ENCODE data around the gene ARMH3.
"Not testable (repeated sequence)": the region's sequence is repeated elsewhere in the genome, so short reads cannot be mapped to it uniquely, and the experiment has no call there.

ARMH3 gene

GRCh38 chr10:102054881-102055646 is 909 bp downstream of the ARMH3 start:
- DNase-seq (ENCODE audit: extremely low read depth in 1 of 2, low read depth in 1 of 2): not testable (repeated sequence)

DNA sequence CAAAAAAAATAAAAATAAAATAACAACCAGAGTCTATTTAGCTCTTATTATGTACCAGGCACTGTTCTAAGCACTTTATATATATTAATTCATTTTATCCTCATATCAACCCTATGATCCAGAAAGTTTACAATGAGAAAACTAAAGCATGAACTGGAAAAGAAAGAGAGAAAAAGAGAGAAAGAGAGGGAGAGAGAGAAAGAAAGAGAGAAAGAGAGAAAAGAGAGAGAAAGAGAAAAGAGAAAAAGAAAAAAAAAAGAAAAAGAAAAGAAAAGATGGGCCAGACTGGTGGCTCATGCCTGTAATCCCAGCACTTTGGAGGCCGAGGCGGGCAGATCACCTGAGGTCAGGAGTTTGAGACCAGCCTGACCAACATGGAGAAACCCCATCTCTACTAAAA is 9.9 kb downstream of the ARMH3 start:
- no peak for DNase-seq (ENCODE audit: extremely low read depth in 1 of 2, low read depth in 1 of 2)

GRCh38 chr10:102045292-102045691 is 10.7 kb downstream of the ARMH3 start:
- DNase-seq (ENCODE audit: extremely low read depth in 1 of 2, low read depth in 1 of 2): no peak

- no peak for DNase-seq (ENCODE audit: extremely low read depth in 1 of 2, low read depth in 1 of 2)
Measured at GRCh38 chr10:102040305-102041050, 15.5 kb downstream of the ARMH3 start.

- DNase-seq (ENCODE audit: extremely low read depth in 1 of 2, low read depth in 1 of 2): no peak
Measured at GRCh38 chr10:102038410-102038809, 17.6 kb downstream of the ARMH3 start.

GRCh38 chr10:102035807-102036206 is 20.2 kb downstream of the ARMH3 start:
- not testable (repeated sequence) for DNase-seq (ENCODE audit: extremely low read depth in 1 of 2, low read depth in 1 of 2)

DNA sequence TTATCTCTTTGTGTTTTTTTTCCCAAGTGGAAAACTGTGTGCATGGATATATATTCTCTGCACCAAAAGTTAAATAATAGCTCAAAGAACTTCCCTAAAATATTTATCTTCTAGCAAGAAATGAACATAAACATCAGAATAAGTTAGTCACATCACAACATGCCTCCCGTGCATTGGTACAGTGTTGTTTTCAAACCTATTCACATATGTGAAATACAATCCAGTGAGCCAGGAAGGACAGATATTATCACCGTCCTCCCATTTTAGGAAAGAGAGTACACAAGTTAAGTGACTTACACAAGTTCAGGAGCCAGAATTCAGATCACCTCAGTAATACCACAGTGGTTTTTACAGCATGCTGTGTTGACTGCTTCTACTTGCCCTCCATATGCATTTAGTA is 22.2 kb downstream of the ARMH3 start:
- DNase-seq (ENCODE audit: extremely low read depth in 1 of 2, low read depth in 1 of 2): no peak

DNA sequence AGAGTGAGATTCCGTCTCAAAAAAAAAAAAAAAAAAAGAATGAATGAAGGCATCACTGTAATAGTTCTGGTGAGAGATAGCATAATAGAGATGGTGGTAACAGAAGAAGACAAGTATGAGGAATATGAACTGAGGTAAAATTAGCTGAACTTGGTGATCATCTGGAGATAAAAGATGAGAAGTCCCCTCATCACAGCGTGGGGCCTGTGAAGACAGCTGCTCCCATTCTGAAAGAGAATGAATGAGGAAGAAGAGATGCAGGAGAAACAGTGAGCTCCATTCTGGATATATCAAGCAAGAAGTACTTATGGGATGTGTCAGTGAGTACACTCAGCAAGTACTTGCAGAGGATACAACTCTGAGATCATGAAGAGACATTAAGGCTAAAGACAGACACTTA is 28.7 kb downstream of the ARMH3 start:
- DNase-seq (ENCODE audit: extremely low read depth in 1 of 2, low read depth in 1 of 2): no peak

DNA sequence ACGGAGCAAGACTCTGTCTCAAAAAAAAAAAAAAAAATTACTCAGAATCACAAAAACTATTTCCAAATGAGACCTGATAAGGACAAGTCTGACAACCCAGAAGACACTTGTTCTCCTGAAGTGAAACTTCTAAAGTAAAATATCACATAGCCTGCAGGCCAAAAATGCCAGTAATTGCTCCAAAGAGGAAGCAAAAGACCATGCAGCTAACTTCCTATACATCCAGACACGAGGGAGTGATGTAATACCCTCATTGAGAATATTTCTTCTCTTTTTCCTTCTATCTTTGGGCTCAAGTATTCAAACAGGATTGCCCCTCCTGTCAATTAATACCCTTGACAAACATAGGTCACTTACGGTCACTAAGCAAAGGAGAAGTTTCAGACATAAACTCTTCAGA is 31.2 kb downstream of the ARMH3 start:
- no peak for DNase-seq (ENCODE audit: extremely low read depth in 1 of 2, low read depth in 1 of 2)

DNA sequence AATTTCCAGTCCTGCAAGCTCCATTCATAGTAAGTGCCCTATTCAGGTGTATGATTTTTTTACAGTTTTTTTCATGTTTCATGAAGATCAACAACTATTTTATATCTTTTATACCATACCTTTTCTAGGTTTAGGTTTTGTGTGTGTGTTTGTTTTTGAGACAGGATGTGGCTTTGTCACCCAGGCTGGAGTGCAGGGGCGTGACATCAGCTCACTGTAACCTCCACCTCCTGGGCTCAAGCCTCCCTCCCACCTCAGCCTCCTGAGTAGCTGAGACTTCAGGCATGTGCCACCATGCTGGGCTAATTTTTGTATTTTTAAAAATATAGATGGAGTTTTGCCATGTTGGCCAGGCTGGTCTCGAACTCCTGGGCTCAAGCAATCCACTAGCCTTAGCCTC is 35.0 kb downstream of the ARMH3 start:
- no peak for DNase-seq (ENCODE audit: extremely low read depth in 1 of 2, low read depth in 1 of 2)

DNA sequence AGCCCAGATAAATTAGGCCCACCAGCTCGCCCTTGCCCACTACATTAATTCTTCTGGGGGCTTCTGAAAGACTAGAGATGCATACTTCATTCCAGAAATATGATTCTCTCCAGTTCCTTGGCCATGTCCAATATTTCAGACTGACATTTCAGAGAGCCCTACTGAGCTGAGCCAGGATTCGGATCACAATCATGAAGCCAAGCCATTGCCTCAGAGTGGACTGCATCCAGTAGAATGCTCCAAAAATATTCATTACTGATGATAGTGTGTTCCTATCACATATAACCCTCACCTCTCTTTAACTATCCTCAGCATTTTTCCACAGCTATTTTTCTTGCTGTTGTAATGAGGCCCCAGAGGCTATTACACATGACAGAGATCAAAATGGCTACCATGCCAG is 38.7 kb downstream of the ARMH3 start:
- no peak for DNase-seq (ENCODE audit: extremely low read depth in 1 of 2, low read depth in 1 of 2)

DNA sequence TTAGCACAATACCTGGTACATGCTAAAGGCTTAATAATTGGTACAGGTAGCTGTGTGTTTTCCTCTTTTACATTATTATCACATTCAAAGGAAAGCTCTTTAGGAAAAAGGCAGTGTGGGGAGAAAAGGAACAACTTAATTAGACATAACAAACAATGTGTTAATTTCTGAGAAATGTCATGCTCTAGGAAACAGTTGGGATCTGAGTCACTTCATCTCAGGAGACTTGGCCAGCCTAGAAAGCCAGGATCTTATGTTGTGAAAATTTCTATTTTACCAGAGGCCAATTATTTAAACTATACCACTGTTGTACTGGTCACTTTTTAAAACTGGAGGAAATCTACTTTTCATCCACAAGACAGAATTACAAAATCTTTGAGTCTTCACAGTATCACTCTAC is 39.6 kb downstream of the ARMH3 start:
- no peak for DNase-seq (ENCODE audit: extremely low read depth in 1 of 2, low read depth in 1 of 2)

DNA sequence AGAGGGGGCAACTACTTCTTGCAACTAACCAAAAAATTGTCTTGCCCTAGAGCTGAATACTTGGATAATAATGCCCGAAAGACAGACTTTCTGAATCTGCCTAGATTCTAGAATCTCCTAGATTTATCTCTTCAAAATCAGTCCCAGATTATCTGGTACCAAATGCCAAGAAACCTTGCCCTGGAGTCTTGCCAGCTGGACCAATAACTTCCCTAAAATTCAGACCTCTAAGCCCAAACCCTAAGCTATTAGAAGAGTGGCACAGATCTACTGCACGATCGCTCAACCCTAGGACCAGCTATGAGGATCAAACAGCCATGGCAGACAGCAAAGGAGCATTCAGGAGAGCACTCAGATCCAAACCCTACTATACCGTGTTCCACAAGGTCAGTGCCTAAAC is 45.0 kb downstream of the ARMH3 start:
- DNase-seq (ENCODE audit: extremely low read depth in 1 of 2, low read depth in 1 of 2): no peak

DNA sequence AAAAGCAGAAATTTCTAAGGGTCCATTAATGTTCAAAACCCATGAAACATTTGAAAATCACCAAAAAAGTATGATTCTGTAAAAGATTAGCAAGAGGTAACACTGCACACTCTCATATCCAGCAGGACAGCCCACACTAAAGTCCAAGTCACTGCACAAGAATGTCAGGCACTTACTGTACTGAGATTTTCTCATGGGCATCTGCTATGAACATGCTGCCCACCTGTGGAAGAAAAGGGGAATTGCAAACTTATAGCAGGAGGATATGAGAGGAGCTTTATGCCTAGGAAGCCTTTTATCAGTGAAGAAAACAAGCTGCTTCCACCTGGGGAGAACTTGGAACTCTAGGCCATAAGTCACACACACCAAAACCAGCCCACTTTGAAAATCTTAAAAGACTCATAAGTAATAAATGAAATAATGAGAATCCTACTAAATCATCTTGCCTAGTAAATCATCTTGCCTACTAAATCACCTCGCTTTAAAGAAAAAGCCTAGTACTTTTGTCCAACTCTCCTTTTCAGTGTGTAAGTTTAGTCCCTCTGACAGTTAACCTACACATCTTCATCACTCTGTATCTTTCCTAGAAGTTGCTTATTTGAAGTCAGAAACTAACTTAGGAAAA is 46.1 kb downstream of the ARMH3 start:
- peak in 1 of 2 donors; percentile 0 for DNase-seq (ENCODE audit: extremely low read depth in 1 of 2, low read depth in 1 of 2)

DNA sequence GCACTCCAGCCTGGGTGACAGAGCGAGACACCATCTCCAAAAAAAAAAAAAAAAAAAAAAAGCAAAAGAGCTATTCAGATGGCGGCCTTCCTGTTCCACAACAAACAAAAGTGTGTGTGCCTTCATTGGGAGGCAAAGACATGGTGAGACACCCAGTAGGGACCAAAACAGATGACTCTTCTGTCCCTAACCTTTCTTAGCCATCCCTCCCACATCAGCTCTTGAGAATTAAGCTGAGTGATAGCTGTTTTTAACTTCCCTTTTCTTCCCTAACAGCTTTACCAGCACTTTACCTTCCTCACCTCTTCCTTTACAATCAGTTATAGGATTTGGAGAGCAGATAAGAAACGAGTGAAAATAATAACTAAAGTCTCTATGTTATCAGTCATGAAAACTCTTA is 48.2 kb downstream of the ARMH3 start:
- DNase-seq (ENCODE audit: extremely low read depth in 1 of 2, low read depth in 1 of 2): no peak

GRCh38 chr10:102007031-102007430 is 48.9 kb downstream of the ARMH3 start:
- not testable (repeated sequence) for DNase-seq (ENCODE audit: extremely low read depth in 1 of 2, low read depth in 1 of 2)

- DNase-seq (ENCODE audit: extremely low read depth in 1 of 2, low read depth in 1 of 2): no peak
Measured at GRCh38 chr10:102004376-102004775, 51.6 kb downstream of the ARMH3 start.

DNA sequence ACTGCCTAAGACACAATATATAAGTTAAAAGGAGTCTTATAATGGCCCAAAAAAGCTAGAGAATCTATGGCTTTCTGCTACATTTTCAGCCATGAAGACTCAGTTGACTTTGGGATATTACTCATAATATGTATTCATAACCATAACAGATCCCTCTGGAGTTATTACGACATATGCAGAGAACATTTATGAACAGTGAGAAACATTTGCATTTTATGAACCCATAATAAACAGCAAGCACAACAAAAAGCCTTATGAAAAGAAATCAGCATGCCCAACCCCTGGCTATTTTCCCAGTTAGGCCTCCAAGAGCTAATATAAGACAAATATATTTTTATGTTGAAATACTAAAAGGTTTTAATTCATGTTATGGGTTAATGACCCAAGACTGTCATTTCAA is 52.4 kb downstream of the ARMH3 start:
- DNase-seq (ENCODE audit: extremely low read depth in 1 of 2, low read depth in 1 of 2): no peak

GRCh38 chr10:102001435-102002068 is 54.4 kb downstream of the ARMH3 start:
- no peak for DNase-seq (ENCODE audit: extremely low read depth in 1 of 2, low read depth in 1 of 2)

DNA sequence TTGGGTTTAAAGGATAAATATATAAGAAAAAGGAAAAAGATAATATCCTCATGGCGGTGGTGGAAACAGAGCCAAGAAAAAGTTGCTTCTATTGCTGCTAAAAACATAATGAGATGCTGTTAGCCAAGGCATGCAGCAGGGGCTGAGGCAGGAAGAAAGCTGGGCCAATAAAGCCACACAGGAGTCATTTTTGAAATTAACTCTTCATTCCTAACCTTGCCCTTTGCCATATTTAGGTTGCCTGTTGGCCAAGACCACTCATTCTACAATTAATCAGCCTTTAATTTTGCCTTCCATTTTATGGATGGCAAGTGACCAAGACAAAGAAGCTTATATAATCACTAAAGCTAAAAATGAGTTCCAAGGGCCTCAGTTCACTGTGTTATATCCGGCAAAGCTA is 58.2 kb downstream of the ARMH3 start:
- no peak for DNase-seq (ENCODE audit: extremely low read depth in 1 of 2, low read depth in 1 of 2)

DNA sequence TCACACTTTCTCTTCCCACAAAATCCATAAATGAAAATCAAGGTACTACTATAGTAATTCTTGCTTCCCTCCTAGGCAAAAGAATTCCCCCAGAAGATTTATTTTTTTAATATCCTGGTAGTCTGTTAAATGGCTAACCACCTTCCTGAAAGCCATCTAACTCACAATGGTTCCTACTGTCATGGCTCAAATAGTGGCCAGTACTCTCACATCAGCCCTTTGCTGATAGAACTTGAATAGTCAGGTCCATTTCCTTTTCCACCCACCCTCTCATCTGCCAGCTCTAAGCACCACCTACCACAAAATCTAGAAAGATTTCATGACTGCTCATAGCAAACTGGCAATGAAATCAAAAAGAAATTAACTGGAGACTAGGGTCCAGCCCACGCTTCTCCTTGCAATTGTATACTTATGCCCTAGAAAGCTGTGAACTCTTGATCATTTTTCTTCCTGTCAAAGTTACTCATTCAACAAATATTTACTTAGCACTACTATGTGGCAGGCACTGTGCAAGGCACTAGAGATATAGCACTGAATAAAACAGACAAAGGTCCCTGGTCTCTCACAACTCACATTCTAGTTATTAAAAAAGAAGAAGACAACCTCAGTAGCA is 60.4 kb downstream of the ARMH3 start:
- no peak for DNase-seq (ENCODE audit: extremely low read depth in 1 of 2, low read depth in 1 of 2)

All from stimulated activated CD8-positive, alpha-beta memory T cell treated with anti-CD3 and anti-CD28 coated beads, Interleukin-7, amount 100 ng/mL, for 48 hours (primary cell).